Natural killer cell (primary cell): ENCODE data around the gene ITGB1BP1. TPM values are rescaled to one million over a fixed set of nuclear protein-coding genes. Genes with fewer than 3 reads are reported as not detected.

Experiments
- ATAC-seq, 3 donors: fragments of 150-1000 bp in 2 of 3; fragments of 200-7000 bp in 1 of 3; cut with Tn5 transposase; 1 replicate in 1 of 3; 2 replicates in 2 of 3; pipeline ENCODE4 v1.10.0; 2021; ENCODE audit warnings: mild to moderate bottlenecking in 2 of 3, moderate library complexity in 2 of 3
- DNase-seq, 2 donors: peaks; one replicate each; pipeline versions ENCODE4 v3.0.0 to v3.0.0-alpha.2; 2013 to 2021; ENCODE audit warnings: mixed read lengths in 1 of 2
- H3K27ac ChIP-seq: one replicate; pipeline ENCODE4 v1.5.1; 2013; ENCODE audit warnings: mild to moderate bottlenecking, low read length
- H3K27me3 ChIP-seq: one replicate; pipeline ENCODE4 v1.6.1; 2013; ENCODE audit warnings: low read length; ENCODE audit not compliant: control insufficient read depth, insufficient read depth
- H3K36me3 ChIP-seq: one replicate; pipeline ENCODE4 v1.6.1; 2013; ENCODE audit warnings: low read length; ENCODE audit not compliant: control insufficient read depth, insufficient read depth
- H3K4me1 ChIP-seq: one replicate; pipeline ENCODE4 v1.6.1; 2013; ENCODE audit warnings: low read length; ENCODE audit not compliant: control insufficient read depth, insufficient read depth
- H3K4me3 ChIP-seq: one replicate; pipeline ENCODE4 v1.5.1; 2013; ENCODE audit warnings: low read length
- H3K9me3 ChIP-seq: one replicate; pipeline ENCODE4 v1.6.1; 2013; ENCODE audit warnings: low read length; ENCODE audit not compliant: control insufficient read depth, insufficient read depth
- H3K27ac Mint-ChIP-seq, 2 donors: one replicate each; pipeline ENCODE4 v1.8.0; 2022; ENCODE audit warnings: mild to moderate bottlenecking in 2 of 2, mixed read lengths in 2 of 2, moderate library complexity in 1 of 2
- H3K27me3 Mint-ChIP-seq, 2 donors: one replicate each; pipeline ENCODE4 v1.8.0; 2022; ENCODE audit warnings: low read depth in 2 of 2, mixed read lengths in 2 of 2
- H3K36me3 Mint-ChIP-seq: one replicate; pipeline ENCODE4 v1.8.0; 2022; ENCODE audit warnings: mixed read lengths
- H3K4me1 Mint-ChIP-seq, 2 donors: one replicate each; pipeline ENCODE4 v1.8.0; 2022; ENCODE audit warnings: mixed read lengths in 2 of 2
- H3K4me3 Mint-ChIP-seq: one replicate; pipeline ENCODE4 v1.8.0; 2022; ENCODE audit warnings: mild to moderate bottlenecking, moderate library complexity, mixed read lengths
- H3K9me3 Mint-ChIP-seq, 2 donors: one replicate each; pipeline ENCODE4 v1.8.0; 2022; ENCODE audit warnings: mixed read lengths in 2 of 2
- CTCF ChIP-seq: fragments of 200-600 bp; IDR thresholded peaks from one replicate; pipeline ENCODE4 v1.8.0; 2022; ENCODE audit warnings: antibody characterized with exemption
- WGBS: methylation state at CpG from one replicate; pipeline ENCODE4 v1.1.7; 2013; ENCODE audit warnings: missing lambda C conversion rate; ENCODE audit not compliant: insufficient coverage; 5-methylcytosine and 5-hydroxymethylcytosine counted together
- intact Hi-C: fragments of 100-400 bp; cut with micrococcal nuclease; formaldehyde crosslinking; loops from one replicate; pipeline ENCODE4 v1.14.2; 2022
- total RNA-seq, 4 donors: library from RNA; stranded (reverse); fragments of 120-200 nt in 1 of 4; gene quantifications; one replicate each; pipeline versions ENCODE4 v1.2.3 to v1.2.4, GENCODE V29; 2013 to 2022

The ITGB1BP1 gene
- total RNA-seq, 3 donors from 2014 or later (not counting 1 experiment from before 2014, with no cell fraction given): 66.9 to 114 (median 91.7) TPM

- no peak overlapping the region for H3K27ac ChIP-seq
- Mint-ChIP-seq H3K4me1 (no peaks in the 10 kb centered on the region), H3K27ac (no peak overlapping the region), H3K4me3 (no peak overlapping the region), H3K27me3 (peaks cover 7 to 8% of the 10 kb centered on the region in 2 donors), H3K36me3 (no peaks in the 10 kb centered on the region), H3K9me3 (no peaks in the 10 kb centered on the region)
- no peaks in the 10 kb centered on the region for H3K9me3 ChIP-seq
- no peak for TF ChIP-seq CTCF
- no peak overlapping the region for H3K4me3 ChIP-seq
- H3K36me3 ChIP-seq: no peaks in the 10 kb centered on the region
- no peaks in the 10 kb centered on the region for H3K27me3 ChIP-seq
- DNase-seq: no peak
- ATAC-seq: no peak
- no peaks in the 10 kb centered on the region for H3K4me1 ChIP-seq
- intact Hi-C loops: no loop called here
- WGBS: 95% methylated on average over 11 of the region's 12 CpGs
Observed at GRCh38 chr2:9354318-9354717, 69.0 kb downstream of the ITGB1BP1 start.

Other genes with a start within 250 kb of the ITGB1BP1 start
- 1 to 10 TPM in 1 of 3 donors, under 1 TPM in 2; 0.20 to 1.8 (median 0.60) TPM for gene ASAP2, start 216.7 kb downstream of the ITGB1BP1 start, total RNA-seq
- 10 to 100 TPM; 28.4 to 30.7 (median 28.7) TPM for gene CPSF3, start 126 bp upstream of the ITGB1BP1 start, total RNA-seq
- 10 to 100 TPM; 41.4 to 51.4 (median 45.4) TPM for gene IAH1, start 51.0 kb upstream of the ITGB1BP1 start, total RNA-seq
- gene ADAM17, start 132.3 kb upstream of the ITGB1BP1 start, total RNA-seq: 10 to 100 TPM; 44.0 to 53.8 (median 46.8) TPM
- gene YWHAQ, start 207.5 kb upstream of the ITGB1BP1 start, total RNA-seq: 100 to 1,000 TPM; 227 to 240 (median 238) TPM